ENCODE results near the gene LAMA2.

- TF ChIP-seq, protein P1, sequence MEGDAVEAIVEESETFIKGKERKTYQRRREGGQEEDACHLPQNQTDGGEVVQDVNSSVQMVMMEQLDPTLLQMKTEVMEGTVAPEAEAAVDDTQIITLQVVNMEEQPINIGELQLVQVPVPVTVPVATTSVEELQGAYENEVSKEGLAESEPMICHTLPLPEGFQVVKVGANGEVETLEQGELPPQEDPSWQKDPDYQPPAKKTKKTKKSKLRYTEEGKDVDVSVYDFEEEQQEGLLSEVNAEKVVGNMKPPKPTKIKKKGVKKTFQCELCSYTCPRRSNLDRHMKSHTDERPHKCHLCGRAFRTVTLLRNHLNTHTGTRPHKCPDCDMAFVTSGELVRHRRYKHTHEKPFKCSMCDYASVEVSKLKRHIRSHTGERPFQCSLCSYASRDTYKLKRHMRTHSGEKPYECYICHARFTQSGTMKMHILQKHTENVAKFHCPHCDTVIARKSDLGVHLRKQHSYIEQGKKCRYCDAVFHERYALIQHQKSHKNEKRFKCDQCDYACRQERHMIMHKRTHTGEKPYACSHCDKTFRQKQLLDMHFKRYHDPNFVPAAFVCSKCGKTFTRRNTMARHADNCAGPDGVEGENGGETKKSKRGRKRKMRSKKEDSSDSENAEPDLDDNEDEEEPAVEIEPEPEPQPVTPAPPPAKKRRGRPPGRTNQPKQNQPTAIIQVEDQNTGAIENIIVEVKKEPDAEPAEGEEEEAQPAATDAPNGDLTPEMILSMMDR (IDR thresholded peaks at IDR 0.05; ENCODE audit: poor library complexity) = no peak
- TF ChIP-seq EZH2 (IDR thresholded peaks at IDR 0.05; ENCODE audit: borderline replicate concordance) = no peak
- TF ChIP-seq EZH2phosphoT487 (IDR thresholded peaks at IDR 0.05; ENCODE audit: low read depth, severe bottlenecking, unreplicated experiment) = no peak
These were observed 404.6 kb downstream of the LAMA2 start for GRCh38 chr6:129287231-129288177.
